ES-I3 (cell line): ENCODE data around the gene CNIH3.

Source experiments
- H3K36me3 ChIP-seq: 2 replicates; pipeline ENCODE4 v1.6.1; 2013; ENCODE audit warnings: mild to moderate bottlenecking, low read length, control low read depth, moderate library complexity; ENCODE audit not compliant: insufficient read depth
- H3K4me1 ChIP-seq: 2 replicates; pipeline ENCODE4 v1.6.1; 2013; ENCODE audit warnings: mild to moderate bottlenecking, control low read depth, low read length; ENCODE audit not compliant: insufficient read depth
- H3K9ac ChIP-seq: 2 replicates; pipeline ENCODE4 v1.6.1; 2013; ENCODE audit warnings: low read depth, mild to moderate bottlenecking, low read length, moderate library complexity
- H3K9me3 ChIP-seq: 2 replicates; pipeline ENCODE4 v1.6.1; 2013; ENCODE audit warnings: mild to moderate bottlenecking, low read length, moderate library complexity; ENCODE audit not compliant: control insufficient read depth, insufficient read depth

CNIH3 gene

DNA sequence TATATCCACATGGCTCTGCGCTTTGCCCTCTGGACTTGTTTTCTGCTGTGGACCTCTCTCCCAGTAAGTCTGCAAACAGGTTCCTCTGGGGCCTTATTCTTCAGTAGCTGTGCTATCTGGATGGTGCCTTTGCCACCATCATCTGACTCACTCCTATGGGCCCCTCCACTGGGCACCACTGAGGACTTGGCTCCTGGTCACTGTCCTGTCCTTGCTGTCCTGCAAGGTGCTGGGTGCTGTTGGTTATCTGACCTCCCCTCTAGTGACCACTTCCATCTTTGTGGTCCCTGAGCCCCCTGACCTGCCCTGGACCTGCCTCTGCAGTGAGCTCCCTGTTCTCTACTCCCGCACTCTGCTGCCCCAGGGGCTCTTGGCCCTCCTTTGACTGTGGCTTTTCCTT is 6.7 kb downstream of the CNIH3 start:
- Histone ChIP-seq H3K9ac (no peak overlapping the region), H3K9me3 (no peaks in the 10 kb centered on the region), H3K36me3 (no peaks in the 10 kb centered on the region), H3K4me1 (no peaks in the 10 kb centered on the region; the same call in 1 of the 2 replicates)

DNA sequence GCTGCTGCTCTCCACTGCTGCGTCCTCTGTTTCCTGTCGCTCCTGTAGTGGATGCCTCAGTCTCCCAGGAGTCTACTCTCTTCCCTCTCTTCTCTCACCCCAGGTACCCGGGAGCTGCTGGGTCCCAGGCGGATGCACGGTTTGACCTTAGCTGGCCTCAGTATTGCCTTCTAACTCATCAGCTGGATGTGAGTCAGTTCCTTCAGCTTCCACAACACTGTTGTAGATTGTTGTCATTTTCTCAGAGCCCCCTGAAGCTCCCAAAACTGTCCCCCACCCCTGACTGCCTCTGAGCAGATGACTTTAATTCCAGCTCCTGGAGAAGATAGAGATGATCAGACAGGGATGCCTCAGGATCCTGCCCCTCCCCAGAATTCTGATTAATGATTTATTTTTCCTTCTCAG is 7.2 kb downstream of the CNIH3 start:
- H3K9ac ChIP-seq: no peak overlapping the region
- no peaks in the 10 kb centered on the region; the same call in 1 of the 2 replicates for H3K4me1 ChIP-seq
- no peaks in the 10 kb centered on the region for H3K36me3 ChIP-seq
- no peaks in the 10 kb centered on the region for H3K9me3 ChIP-seq

DNA sequence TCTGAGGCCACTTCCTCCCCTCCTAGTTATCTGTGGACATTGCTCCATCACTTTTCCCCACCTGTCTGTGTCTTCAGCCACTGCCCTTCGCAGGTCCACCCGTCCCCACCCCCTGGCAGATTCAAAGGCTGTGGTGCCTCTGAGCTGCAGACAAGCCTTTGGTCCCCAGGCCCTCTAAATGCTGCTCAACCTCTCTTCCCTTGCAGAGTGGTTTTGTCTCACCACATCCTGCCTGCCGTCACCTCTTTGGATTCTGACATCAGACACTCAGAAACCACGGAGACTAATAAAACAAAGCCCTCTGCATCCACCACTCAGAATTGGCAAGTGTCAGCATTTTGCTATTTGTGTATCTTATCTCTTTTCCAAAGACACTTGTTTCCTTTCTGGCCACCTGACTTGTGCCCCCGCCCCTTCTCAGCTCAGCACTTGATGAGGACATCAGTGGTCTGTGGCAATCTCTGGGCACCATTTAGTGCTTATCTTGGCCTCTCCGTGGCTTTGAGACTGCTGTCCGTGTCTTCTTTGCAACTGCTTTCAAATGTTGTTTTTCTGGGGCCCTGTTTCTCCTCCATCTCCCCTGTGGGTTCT is 7.7 kb downstream of the CNIH3 start:
- no peaks in the 10 kb centered on the region for H3K36me3 ChIP-seq
- H3K9ac ChIP-seq: no peak overlapping the region
- H3K9me3 ChIP-seq: no peaks in the 10 kb centered on the region
- no peaks in the 10 kb centered on the region; the same call in 1 of the 2 replicates for H3K4me1 ChIP-seq

DNA sequence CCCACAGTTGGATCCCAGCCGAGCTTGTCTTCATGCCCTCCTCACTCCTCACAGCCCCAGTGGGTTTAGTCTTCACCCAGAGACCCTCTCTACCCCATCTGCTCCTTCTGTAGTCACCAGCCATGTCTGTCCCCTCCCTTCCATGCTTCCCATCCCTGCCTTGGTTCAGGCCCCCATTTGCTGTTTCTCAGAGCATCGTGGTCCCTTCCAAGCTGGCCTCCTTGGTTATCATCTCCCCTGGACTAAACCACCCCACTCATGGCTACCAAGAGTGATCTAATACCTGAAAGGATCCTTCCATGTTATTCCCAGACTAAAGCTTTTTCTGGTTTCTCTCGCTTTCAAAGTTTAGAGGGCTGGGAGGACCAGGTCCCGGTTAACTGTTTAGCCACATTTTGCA is 8.3 kb downstream of the CNIH3 start:
- H3K36me3 ChIP-seq: no peaks in the 10 kb centered on the region
- H3K4me1 ChIP-seq: no peaks in the 10 kb centered on the region
- no peak overlapping the region for H3K9ac ChIP-seq
- H3K9me3 ChIP-seq: no peaks in the 10 kb centered on the region

DNA sequence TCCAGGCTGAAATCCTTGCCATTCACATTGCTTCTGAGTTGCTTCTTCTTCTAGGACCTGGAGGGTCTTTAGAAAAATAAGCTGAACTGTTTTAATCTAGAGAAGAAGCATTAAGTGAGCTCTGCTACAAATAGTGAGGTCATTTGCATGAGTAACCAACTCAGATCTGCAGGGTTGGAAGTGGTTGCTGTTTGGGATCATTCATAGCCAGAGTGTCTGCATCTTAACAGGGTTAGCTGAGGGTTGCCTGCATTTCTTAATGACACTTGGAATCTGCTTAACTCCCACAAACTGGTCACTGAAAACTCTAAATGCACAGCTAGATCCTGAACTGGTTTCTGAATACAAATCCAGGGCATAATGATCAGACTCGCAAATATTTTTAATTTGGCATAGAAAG is 9.9 kb downstream of the CNIH3 start:
- H3K4me1 ChIP-seq: no peaks in the 10 kb centered on the region
- no peaks in the 10 kb centered on the region for H3K36me3 ChIP-seq
- H3K9me3 ChIP-seq: no peaks in the 10 kb centered on the region; the same call in 1 of the 2 replicates
- no peak overlapping the region for H3K9ac ChIP-seq

DNA sequence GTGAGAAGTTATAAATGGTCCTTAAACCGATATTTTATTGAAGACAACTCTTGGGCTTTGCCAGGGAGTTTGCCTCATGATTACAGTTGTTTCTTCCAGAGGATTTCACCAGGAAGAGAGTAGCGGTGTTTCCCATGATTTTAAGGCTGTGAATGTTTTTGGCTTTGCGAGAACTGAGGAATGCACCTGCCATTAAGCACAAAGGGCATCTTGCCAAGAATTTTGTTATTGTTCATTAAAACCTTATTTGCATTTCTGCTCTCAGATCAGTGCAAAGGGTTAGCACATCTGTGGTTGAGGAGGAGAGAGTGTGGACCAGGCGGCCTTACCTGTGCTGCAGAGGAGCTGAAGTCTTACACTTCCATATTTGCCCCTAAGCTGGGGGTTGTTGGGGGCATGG is 13.8 kb downstream of the CNIH3 start:
- Histone ChIP-seq H3K36me3 (no peaks in the 10 kb centered on the region), H3K4me1 (peaks cover 13% of the 10 kb centered on the region), H3K9me3 (no peaks in the 10 kb centered on the region; the same call in 1 of the 2 replicates), H3K9ac (no peak overlapping the region)

DNA sequence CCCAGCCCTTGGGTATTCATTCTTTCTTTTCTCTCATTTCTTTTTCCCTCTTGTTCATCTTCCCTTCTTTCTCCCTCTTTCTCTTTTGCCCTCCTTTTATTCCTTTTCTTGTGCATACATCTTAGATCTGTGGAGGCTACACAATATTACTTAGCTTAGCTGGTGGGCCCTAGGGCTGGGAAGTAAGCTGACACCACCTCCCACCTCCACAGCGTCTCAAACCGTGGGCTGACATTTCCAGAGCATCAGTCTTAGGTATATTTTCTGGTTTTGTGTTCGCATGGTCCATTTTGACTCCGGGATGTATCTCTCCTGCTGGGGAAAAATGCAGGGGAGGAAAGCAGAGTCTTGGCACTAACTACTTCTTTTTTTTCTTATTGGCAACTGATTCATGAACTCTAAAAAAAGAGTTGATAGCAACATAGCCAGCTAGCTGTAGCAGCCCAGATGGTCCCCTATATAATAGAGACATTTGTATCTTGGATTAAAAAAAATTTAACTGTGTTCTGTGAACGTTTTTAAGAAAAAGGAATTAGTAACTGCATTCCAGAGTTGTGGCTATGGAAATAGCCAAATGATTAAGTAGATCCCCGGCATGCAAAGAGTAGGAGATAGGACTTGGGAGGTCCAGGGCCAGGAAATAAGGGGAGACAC is 15.5 kb downstream of the CNIH3 start:
- H3K36me3 ChIP-seq: no peaks in the 10 kb centered on the region
- no peak overlapping the region for H3K9ac ChIP-seq
- no peaks in the 10 kb centered on the region; the same call in 1 of the 2 replicates for H3K9me3 ChIP-seq
- H3K4me1 ChIP-seq: peaks cover 13% of the 10 kb centered on the region

DNA sequence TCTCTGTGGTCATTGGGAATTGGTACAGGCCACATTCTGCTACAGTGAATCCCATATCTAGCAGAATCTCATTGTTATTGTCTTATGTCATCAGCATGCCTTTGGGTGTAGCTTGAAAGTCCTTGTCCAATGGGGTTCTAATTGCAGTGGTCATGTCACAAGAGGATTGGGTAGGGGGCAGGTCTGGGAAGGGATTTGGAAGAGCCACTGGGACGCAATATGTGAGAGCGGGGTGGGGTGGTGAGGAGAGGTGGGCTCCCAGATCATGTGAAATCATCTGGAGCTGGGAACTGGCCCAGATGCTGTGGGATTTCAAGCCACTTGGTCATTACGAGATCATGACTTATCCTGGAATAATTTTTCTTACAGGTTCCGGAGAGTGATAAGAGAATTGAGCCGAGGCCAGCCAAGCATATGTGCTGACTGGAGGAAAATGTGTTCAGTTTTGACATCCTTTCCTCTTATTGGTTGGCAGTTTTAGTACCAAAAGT is 16.3 kb downstream of the CNIH3 start:
- no peaks in the 10 kb centered on the region for H3K36me3 ChIP-seq
- H3K9ac ChIP-seq: no peak overlapping the region
- H3K9me3 ChIP-seq: no peaks in the 10 kb centered on the region; the same call in 1 of the 2 replicates
- peaks cover 13% of the 10 kb centered on the region for H3K4me1 ChIP-seq

DNA sequence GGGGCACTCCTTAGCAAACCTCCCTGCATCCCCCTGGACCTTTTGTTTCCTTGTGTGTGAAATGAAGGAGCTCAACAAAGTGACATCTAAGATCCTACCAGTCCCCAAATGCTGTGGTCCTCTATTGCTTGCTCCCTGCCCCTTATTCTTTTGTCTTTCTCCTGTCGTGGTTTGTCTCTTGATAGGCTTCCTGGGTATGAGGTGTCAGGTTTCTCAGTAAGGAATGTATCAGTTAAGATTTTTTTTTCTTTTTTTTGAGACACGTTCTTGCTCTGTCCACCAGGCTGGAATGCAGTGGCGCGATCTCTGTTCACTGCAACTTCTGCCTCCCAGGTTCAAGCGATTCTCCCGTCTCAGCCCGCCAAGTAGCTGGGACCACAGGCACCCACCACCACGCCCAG is 16.8 kb downstream of the CNIH3 start:
- Histone ChIP-seq H3K36me3 (no peaks in the 10 kb centered on the region), H3K4me1 (peaks cover 13% of the 10 kb centered on the region), H3K9ac (no peak overlapping the region), H3K9me3 (no peaks in the 10 kb centered on the region; the same call in 1 of the 2 replicates)

DNA sequence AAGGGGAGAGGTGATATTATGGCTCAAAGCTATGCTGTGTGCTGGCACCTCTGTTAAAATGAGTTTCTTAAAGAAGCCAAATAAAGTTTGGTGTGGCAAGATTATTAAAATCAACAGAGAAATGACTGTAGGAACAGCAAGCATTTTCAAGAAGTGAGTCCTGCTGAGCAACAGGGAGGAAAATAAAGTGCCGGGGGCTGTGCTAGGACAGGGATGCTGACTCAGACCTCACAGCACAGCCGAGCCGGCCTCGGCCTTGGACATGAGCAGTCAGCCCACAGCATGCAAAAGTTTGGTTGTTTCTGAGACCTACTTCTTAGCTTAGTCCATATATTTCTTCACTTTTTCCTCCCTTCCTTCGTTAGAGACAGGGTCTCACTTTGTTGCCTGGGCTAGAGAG is 19.2 kb downstream of the CNIH3 start:
- no peak overlapping the region for H3K9ac ChIP-seq
- no peaks in the 10 kb centered on the region; the same call in 1 of the 2 replicates for H3K9me3 ChIP-seq
- no peaks in the 10 kb centered on the region for H3K36me3 ChIP-seq
- H3K4me1 ChIP-seq: peaks cover 15% of the 10 kb centered on the region

DNA sequence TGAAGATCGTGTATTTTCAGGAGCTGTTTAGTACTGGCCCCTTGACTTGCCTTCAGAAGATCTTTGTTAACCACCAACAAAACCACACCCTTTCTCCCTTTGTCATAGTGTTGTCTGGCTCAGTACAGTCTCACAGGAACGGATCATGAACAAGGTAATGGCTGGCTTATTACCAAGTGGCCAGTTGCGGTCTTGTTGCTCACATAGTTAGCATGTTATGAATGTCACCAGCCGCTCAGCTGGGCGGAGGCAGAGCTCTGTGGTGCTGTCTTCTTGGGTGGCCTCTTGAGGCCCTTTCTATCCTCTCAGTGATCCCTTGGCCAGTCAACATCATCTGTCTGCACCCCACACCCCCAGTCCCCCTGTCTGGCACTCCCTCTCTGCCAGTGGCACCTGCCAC is 21.4 kb downstream of the CNIH3 start:
- Histone ChIP-seq H3K36me3 (no peaks in the 10 kb centered on the region), H3K4me1 (peaks cover 15% of the 10 kb centered on the region), H3K9me3 (no peaks in the 10 kb centered on the region), H3K9ac (no peak overlapping the region)

DNA sequence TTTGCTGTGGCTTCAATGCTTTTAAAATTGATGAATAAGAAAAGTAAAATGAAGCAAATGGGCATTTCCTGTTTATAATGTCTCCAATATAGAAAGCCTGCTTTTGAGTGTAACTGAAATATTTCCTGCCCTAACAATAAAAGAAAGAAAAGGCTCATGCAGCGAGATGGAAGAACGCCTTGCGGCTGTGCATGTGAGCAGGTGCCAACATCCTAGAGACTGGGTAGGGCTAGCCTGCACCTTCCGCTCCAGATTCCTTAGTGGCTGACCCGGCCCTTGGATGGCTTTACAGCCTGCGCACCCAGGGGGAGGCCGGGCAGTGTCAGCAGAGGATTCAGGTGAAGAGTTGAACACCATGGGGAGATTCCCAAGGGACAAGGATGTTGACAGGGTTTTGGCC is 21.8 kb downstream of the CNIH3 start:
- Histone ChIP-seq H3K9me3 (no peaks in the 10 kb centered on the region), H3K4me1 (peaks cover 11% of the 10 kb centered on the region), H3K36me3 (no peaks in the 10 kb centered on the region), H3K9ac (no peak overlapping the region)

DNA sequence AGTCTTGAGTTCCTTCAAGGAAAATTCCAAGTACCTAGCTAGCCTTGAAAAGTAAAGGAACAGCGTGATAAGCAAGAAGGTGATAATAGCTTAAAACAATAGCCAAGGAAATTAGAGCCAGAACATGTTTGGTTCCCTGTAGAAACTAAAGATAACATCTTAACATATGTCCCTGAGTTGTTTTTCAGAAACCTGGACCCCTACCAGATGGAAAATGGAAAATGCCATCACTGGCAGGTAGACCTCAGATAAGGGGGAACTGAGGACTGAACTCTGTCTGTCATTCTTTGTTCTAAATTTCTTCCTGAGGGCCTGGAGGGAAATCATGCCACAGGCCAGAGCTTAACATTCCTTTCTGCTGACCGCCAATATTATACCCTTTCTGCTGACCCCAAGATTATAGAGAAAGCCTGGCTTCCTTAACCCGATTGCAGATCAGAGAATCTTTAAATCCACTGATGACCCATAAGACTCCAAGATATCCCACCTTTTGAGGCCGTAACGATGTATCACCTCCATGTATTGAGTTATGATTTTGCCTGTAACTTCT is 23.4 kb downstream of the CNIH3 start:
- Histone ChIP-seq H3K4me1 (peaks cover 9% of the 10 kb centered on the region; the same call in 1 of the 2 replicates), H3K9ac (no peak overlapping the region), H3K36me3 (no peaks in the 10 kb centered on the region), H3K9me3 (no peaks in the 10 kb centered on the region)

DNA sequence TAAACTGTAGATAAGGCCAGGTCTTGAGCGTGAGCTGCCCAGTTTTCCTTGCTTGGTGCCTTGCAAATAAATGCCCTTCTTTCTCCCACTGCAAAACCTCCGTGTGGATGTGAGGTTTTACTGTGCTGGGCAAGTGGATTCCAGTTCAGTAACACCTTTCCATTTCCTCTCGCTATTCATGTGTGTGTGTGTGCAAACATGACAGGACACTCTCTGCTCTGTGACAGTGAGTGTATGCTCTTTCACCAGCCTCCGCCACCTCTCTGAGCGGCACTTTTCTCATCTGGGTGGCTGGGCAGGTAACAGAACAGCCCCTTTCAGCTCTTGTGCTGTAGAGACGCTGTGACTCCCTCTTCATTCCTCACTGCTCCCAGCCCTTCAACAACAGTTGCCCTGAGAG is 23.9 kb downstream of the CNIH3 start:
- H3K4me1 ChIP-seq: peaks cover 9% of the 10 kb centered on the region; the same call in 1 of the 2 replicates
- no peaks in the 10 kb centered on the region for H3K9me3 ChIP-seq
- H3K9ac ChIP-seq: no peak overlapping the region
- H3K36me3 ChIP-seq: no peaks in the 10 kb centered on the region

DNA sequence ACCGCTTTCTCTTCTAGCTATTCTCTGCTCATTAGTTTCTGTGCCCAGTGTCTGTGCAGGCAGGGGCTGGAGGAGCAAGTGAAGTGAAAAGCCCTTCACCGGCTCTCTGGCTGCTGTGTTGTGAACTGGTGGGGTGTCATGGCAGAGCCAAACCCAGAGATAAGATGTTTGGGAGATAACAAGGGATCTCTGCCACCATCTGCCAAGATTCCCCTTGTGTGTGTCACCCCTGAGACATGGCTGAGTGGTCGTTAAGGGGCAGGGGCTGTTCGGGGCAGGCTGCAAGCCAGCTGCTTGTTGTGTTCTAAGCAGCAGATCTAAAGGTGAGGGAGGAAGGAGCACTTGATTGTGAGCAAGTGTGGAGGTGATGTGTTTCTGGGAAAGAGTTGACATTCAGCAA is 24.5 kb downstream of the CNIH3 start:
- Histone ChIP-seq H3K36me3 (no peaks in the 10 kb centered on the region), H3K4me1 (peaks cover 9% of the 10 kb centered on the region; the same call in 1 of the 2 replicates), H3K9ac (no peak overlapping the region), H3K9me3 (no peaks in the 10 kb centered on the region)
